Measurements from ENCODE around the gene WBP2. TPM values are rescaled to one million over a fixed set of nuclear protein-coding genes. Genes with fewer than 3 reads are reported as not detected.

The WBP2 gene
- total and polyA plus RNA-seq, 2 of the 13 experiments (the other 11 are each of a cell fraction or from before 2014, with no cell fraction given): 29.2 to 29.5 TPM

- peak; percentile 21; the same call in 1 of the 2 replicates for TF ChIP-seq ISL2 (CRISPR knock-in tag; IDR thresholded peaks at IDR 0.05)
- TF ChIP-seq MAF1 (CRISPR knock-in tag; IDR thresholded peaks at IDR 0.05; ENCODE audit: borderline replicate concordance): no peak
- TF ChIP-seq ZNF143 (CRISPR knock-in tag; IDR thresholded peaks at IDR 0.05): 0 out of 2 replicates have a peak, but pooled peaks have one; percentile 8
- TF ChIP-seq MTA1 (CRISPR knock-in tag; IDR thresholded peaks at IDR 0.05; ENCODE audit: borderline replicate concordance): peak; percentile 66; the same call in 1 of the 2 replicates
- TF ChIP-seq, protein P1, sequence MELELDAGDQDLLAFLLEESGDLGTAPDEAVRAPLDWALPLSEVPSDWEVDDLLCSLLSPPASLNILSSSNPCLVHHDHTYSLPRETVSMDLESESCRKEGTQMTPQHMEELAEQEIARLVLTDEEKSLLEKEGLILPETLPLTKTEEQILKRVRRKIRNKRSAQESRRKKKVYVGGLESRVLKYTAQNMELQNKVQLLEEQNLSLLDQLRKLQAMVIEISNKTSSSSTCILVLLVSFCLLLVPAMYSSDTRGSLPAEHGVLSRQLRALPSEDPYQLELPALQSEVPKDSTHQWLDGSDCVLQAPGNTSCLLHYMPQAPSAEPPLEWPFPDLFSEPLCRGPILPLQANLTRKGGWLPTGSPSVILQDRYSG (CRISPR knock-in tag; IDR thresholded peaks at IDR 0.05): 0 out of 2 replicates have a peak, but pooled peaks have one; percentile 28
- peak; percentile 54 for TF ChIP-seq ELF1 (CRISPR knock-in tag; IDR thresholded peaks at IDR 0.05)
- no peak for TF ChIP-seq ZNF878 (CRISPR knock-in tag; IDR thresholded peaks at IDR 0.05)
- TF ChIP-seq SP5 (CRISPR knock-in tag; IDR thresholded peaks at IDR 0.05; ENCODE audit: borderline replicate concordance, low read depth): no peak; the same call in 1 of the 2 replicates
- peak; percentile 85 for TF ChIP-seq ZBTB4 (CRISPR knock-in tag; IDR thresholded peaks at IDR 0.05; ENCODE audit: borderline replicate concordance)
- no peak for TF ChIP-seq ZNF710 (CRISPR knock-in tag; IDR thresholded peaks at IDR 0.05; ENCODE audit: borderline replicate concordance)
- peak; percentile 83 for TF ChIP-seq ZNF501 (CRISPR knock-in tag; IDR thresholded peaks at IDR 0.05)
- TF ChIP-seq CC2D1A (CRISPR knock-in tag; IDR thresholded peaks at IDR 0.05): 0 out of 2 replicates have a peak, but pooled peaks have one; percentile 45
- no peak for TF ChIP-seq ZNF720 (CRISPR knock-in tag; IDR thresholded peaks at IDR 0.05)
- no peak for TF ChIP-seq SOX5 (CRISPR knock-in tag; IDR thresholded peaks at IDR 0.05; ENCODE audit: borderline replicate concordance)
- no peak for TF ChIP-seq ZNF430 (CRISPR knock-in tag; IDR thresholded peaks at IDR 0.05)
- TF ChIP-seq, protein P2, sequence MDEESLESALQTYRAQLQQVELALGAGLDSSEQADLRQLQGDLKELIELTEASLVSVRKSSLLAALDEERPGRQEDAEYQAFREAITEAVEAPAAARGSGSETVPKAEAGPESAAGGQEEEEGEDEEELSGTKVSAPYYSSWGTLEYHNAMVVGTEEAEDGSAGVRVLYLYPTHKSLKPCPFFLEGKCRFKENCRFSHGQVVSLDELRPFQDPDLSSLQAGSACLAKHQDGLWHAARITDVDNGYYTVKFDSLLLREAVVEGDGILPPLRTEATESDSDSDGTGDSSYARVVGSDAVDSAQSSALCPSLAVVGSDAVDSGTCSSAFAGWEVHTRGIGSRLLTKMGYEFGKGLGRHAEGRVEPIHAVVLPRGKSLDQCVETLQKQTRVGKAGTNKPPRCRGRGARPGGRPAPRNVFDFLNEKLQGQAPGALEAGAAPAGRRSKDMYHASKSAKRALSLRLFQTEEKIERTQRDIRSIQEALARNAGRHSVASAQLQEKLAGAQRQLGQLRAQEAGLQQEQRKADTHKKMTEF (CRISPR knock-in tag; IDR thresholded peaks at IDR 0.05): peak; percentile 69
- no peak for TF ChIP-seq ZNF230 (CRISPR knock-in tag; IDR thresholded peaks at IDR 0.05)
- TF ChIP-seq, protein P3, sequence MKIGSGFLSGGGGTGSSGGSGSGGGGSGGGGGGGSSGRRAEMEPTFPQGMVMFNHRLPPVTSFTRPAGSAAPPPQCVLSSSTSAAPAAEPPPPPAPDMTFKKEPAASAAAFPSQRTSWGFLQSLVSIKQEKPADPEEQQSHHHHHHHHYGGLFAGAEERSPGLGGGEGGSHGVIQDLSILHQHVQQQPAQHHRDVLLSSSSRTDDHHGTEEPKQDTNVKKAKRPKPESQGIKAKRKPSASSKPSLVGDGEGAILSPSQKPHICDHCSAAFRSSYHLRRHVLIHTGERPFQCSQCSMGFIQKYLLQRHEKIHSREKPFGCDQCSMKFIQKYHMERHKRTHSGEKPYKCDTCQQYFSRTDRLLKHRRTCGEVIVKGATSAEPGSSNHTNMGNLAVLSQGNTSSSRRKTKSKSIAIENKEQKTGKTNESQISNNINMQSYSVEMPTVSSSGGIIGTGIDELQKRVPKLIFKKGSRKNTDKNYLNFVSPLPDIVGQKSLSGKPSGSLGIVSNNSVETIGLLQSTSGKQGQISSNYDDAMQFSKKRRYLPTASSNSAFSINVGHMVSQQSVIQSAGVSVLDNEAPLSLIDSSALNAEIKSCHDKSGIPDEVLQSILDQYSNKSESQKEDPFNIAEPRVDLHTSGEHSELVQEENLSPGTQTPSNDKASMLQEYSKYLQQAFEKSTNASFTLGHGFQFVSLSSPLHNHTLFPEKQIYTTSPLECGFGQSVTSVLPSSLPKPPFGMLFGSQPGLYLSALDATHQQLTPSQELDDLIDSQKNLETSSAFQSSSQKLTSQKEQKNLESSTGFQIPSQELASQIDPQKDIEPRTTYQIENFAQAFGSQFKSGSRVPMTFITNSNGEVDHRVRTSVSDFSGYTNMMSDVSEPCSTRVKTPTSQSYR (CRISPR knock-in tag; IDR thresholded peaks at IDR 0.05; ENCODE audit: borderline replicate concordance): 0 out of 2 replicates have a peak, but pooled peaks have one; percentile 4
These were observed 11.3 kb downstream of the WBP2 start, which contains the start of gene UNC13D (continued) for GRCh38 chr17:75843577-75844529.

Data from HepG2 (cell line).